ENCODE measurements around the gene CHST12.

DNA sequence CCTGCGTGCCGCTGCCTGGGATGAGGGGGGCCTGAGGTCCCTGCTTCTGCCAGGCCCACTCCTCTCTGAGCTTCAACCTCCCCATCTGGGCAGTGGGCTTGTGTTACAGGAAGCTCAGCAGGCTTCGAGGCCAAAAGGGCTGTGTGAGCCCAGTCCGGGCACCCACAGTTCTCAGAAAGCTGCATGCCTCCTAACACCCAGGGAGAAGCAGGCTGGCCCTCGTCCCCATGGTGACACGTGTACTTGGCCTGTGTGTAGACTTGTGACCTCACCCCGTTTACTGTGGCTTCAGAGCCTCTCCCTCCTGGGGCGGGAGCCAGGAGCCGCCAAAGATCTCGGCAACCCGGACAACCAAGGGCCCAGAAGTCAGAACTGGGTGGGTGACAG is 75.0 kb downstream of the CHST12 start:
- no peak for TF ChIP-seq POLR2A (IDR thresholded peaks at IDR 0.05)
- TF ChIP-seq, protein P1, sequence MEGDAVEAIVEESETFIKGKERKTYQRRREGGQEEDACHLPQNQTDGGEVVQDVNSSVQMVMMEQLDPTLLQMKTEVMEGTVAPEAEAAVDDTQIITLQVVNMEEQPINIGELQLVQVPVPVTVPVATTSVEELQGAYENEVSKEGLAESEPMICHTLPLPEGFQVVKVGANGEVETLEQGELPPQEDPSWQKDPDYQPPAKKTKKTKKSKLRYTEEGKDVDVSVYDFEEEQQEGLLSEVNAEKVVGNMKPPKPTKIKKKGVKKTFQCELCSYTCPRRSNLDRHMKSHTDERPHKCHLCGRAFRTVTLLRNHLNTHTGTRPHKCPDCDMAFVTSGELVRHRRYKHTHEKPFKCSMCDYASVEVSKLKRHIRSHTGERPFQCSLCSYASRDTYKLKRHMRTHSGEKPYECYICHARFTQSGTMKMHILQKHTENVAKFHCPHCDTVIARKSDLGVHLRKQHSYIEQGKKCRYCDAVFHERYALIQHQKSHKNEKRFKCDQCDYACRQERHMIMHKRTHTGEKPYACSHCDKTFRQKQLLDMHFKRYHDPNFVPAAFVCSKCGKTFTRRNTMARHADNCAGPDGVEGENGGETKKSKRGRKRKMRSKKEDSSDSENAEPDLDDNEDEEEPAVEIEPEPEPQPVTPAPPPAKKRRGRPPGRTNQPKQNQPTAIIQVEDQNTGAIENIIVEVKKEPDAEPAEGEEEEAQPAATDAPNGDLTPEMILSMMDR (IDR thresholded peaks at IDR 0.05): no peak
